Stimulated activated CD8-positive, alpha-beta memory T cell treated with anti-CD3 and anti-CD28 coated beads, Interleukin-12 subunit alpha, Interleukin-12 subunit beta, amount 100 ng/mL, for 24 hours (primary cell): ENCODE data around the gene SS18L1.

Experiments
- DNase-seq: peaks from one replicate; pipeline ENCODE4 v3.0.0-alpha.2; 2020; ENCODE audit errors: extremely low read depth

Gene SS18L1

GRCh38 chr20:62171245-62171644, 27.7 kb downstream of the SS18L1 start:
- DNase-seq, result no peak

GRCh38 chr20:62172666-62173065, 29.1 kb downstream of the SS18L1 start:
- no peak for DNase-seq

GRCh38 chr20:62174021-62174804, 30.6 kb downstream of the SS18L1 start:
- DNase-seq, result no peak

- no peak for DNase-seq
These were observed 31.5 kb downstream of the SS18L1 start for GRCh38 chr20:62174870-62175624.

- DNase-seq, result no peak
These were observed 32.1 kb downstream of the SS18L1 start for GRCh38 chr20:62175711-62176110.

- DNase-seq, result no peak
These were observed 33.3 kb downstream of the SS18L1 start for GRCh38 chr20:62176866-62177265.

GRCh38 chr20:62177307-62177706, 33.7 kb downstream of the SS18L1 start:
- DNase-seq, result no peak

- DNase-seq, result no peak
These were observed 35.0 kb downstream of the SS18L1 start for GRCh38 chr20:62178316-62179161.

- DNase-seq, result no peak
These were observed 35.6 kb downstream of the SS18L1 start for GRCh38 chr20:62179162-62179504.

GRCh38 chr20:62181808-62182207, 38.2 kb downstream of the SS18L1 start:
- DNase-seq, result no peak

- DNase-seq, result peak; percentile 87
These were observed 39.2 kb downstream of the SS18L1 start, which contains the start of gene MTG2 for GRCh38 chr20:62182469-62183425. Gene MTG2 (plus strand): TSS chr20:62183028. CDS start chr20:62193421, 10,393 bp downstream.

- DNase-seq, result no peak
These were observed 40.0 kb downstream of the SS18L1 start for GRCh38 chr20:62183426-62184142.

- no peak for DNase-seq
These were observed 42.5 kb downstream of the SS18L1 start for GRCh38 chr20:62186096-62186426.

GRCh38 chr20:62186887-62187866, 43.6 kb downstream of the SS18L1 start:
- no peak for DNase-seq

- DNase-seq, result no peak
These were observed 47.3 kb downstream of the SS18L1 start for GRCh38 chr20:62190639-62191411.

- no peak for DNase-seq
These were observed 48.4 kb downstream of the SS18L1 start for GRCh38 chr20:62191781-62192559.

GRCh38 chr20:62192635-62193034, 49.1 kb downstream of the SS18L1 start:
- DNase-seq, result no peak
